K562 (cell line): ENCODE data around the gene UBXN6. TPM values are rescaled to one million over a fixed set of nuclear protein-coding genes. Genes with fewer than 3 reads are reported as not detected.

Experiments
- CBX2 ChIP-seq: fragments of 200-600 bp; sonication (generic); IDR thresholded peaks from one replicate; pipeline ENCODE4 v1.6.1; 2012; ENCODE audit warnings: mild to moderate bottlenecking, low read length, inconsistent platforms; ENCODE audit not compliant: insufficient read depth, poor library complexity, severe bottlenecking
- CCNT2 ChIP-seq: IDR thresholded peaks from 2 replicates; pipeline ENCODE4 v1.6.1; 2011; ENCODE audit warnings: borderline replicate concordance, low read depth, mild to moderate bottlenecking, moderate library complexity, mixed read lengths, low read length; ENCODE audit not compliant: insufficient read length; ENCODE audit errors: extremely low read depth
- EHMT2 ChIP-seq: fragments of 450-650 bp; IDR thresholded peaks from 2 replicates; pipeline ENCODE4 v1.6.1; 2018; ENCODE audit warnings: antibody characterized with exemption
- MEIS2 ChIP-seq: fragments of 450-650 bp; IDR thresholded peaks from 2 replicates; pipeline ENCODE4 v1.6.1; 2014; ENCODE audit warnings: mild to moderate bottlenecking; ENCODE audit not compliant: partially characterized antibody
- NBN ChIP-seq: fragments of 450-650 bp; IDR thresholded peaks from 2 replicates; pipeline ENCODE4 v1.6.1; 2016; ENCODE audit warnings: low read depth, mild to moderate bottlenecking
- NRF1 ChIP-seq, 2 experiments: fragments of 450-650 bp; IDR thresholded peaks in 1 of 2; conservative IDR thresholded peaks in 1 of 2; 2 replicates each; pipeline ENCODE4 v1.6.1; 2014; ENCODE audit warnings: mild to moderate bottlenecking in 2 of 2
- PHF21A ChIP-seq: fragments of 450-650 bp; IDR thresholded peaks from 2 replicates; pipeline ENCODE4 v1.6.1; 2017; ENCODE audit warnings: low read depth, borderline replicate concordance
- POLR2A ChIP-seq: fragments of 450-650 bp; conservative IDR thresholded peaks from 2 replicates; pipeline ENCODE4 v1.6.1; 2016
- SAFB2 ChIP-seq: fragments of 200-400 bp; formaldehyde crosslinking; IDR thresholded peaks from 2 replicates; pipeline ENCODE4 v1.6.1; 2018; ENCODE audit warnings: borderline replicate concordance, low read length, low read depth, moderate library complexity; ENCODE audit not compliant: severe bottlenecking
- SREBF2 ChIP-seq: sonication (generic); formaldehyde crosslinking; IDR thresholded peaks from 2 replicates; pipeline ENCODE4 v1.4.0; 2020; ENCODE audit warnings: mild to moderate bottlenecking, missing genetic modification reagents
- TAF9B ChIP-seq: fragments of 450-650 bp; IDR thresholded peaks from 2 replicates; pipeline ENCODE4 v1.6.1; 2018; ENCODE audit warnings: mild to moderate bottlenecking; ENCODE audit not compliant: partially characterized antibody
- TCF7L2 ChIP-seq: fragments of 150-350 bp; IDR thresholded peaks from 2 replicates; pipeline ENCODE4 v1.6.1; 2016; ENCODE audit warnings: low read depth, mild to moderate bottlenecking, low read length, moderate library complexity
- U2AF2 ChIP-seq: fragments of 200-400 bp; formaldehyde crosslinking; optimal IDR thresholded peaks from 2 replicates; pipeline ENCODE3; 2017; ENCODE audit warnings: low read depth, mild to moderate bottlenecking, low read length
- ZC3H4 ChIP-seq: sonication (generic); formaldehyde crosslinking; IDR thresholded peaks from 2 replicates; pipeline ENCODE4 v1.9.0; 2021; ENCODE audit warnings: missing genetic modification reagents, borderline replicate concordance
- ZNF431 ChIP-seq: sonication (generic); formaldehyde crosslinking; IDR thresholded peaks from 2 replicates; pipeline ENCODE4 v1.8.0; 2022; ENCODE audit warnings: mild to moderate bottlenecking, missing genetic modification reagents
- ZNF644 ChIP-seq: fragments of 200-800 bp; sonication (Bioruptor generic); IDR thresholded peaks from 2 replicates; pipeline ENCODE4 v1.6.1; 2016; ENCODE audit warnings: low read depth, missing genetic modification characterization, missing compliant biosample characterization
- ZNF707 ChIP-seq: fragments of 250-450 bp; sonication (Bioruptor Pico); conservative IDR thresholded peaks from 2 replicates; pipeline ENCODE4 v1.8.0; 2022; ENCODE audit warnings: inconsistent platforms, mild to moderate bottlenecking, moderate library complexity
- polyA plus RNA-seq, 8 experiments: library from polyadenylated mRNA; depleted of rRNA in 4 of 8; stranded (reverse) in 5 of 8; unstranded in 3 of 8; fragments of >200 nt; fragmentation: Nextera tagmentation in 2 of 8; fragmentation: Illumina TruSeq in 1 of 8; extraction: Ambion mirVana in 2 of 8; extraction: Trizol in 1 of 8; gene quantifications; 2 replicates each; pipeline versions ENCODE4 v1.2.1 to v1.2.3, GENCODE V29; 2011 to 2014; ENCODE audit warnings: inconsistent platforms in 1 of 8, missing spikeins in 1 of 8
- total RNA-seq, 7 experiments: library from RNA; depleted of rRNA in 6 of 7; stranded (reverse); fragments of >200 nt in 6 of 7; fragmentation: Illumina TruSeq in 2 of 7; extraction: Trizol in 2 of 7; gene quantifications; 2 replicates each; pipeline versions ENCODE4 v1.2.1 to v1.2.3, GENCODE V29; 2011 to 2021; ENCODE audit warnings: low replicate concordance in 1 of 7
- TF ChIP-seq, protein P1 (sequence below): fragments of 250-450 bp; sonication (Bioruptor Pico); IDR thresholded peaks from 2 replicates; pipeline ENCODE4 v1.8.0; 2022; ENCODE audit warnings: inconsistent platforms, mild to moderate bottlenecking, moderate library complexity, borderline replicate concordance
- TF ChIP-seq, protein P2 (sequence below): fragments of 450-650 bp; formaldehyde crosslinking; conservative IDR thresholded peaks from 2 replicates; pipeline ENCODE4 v1.4.0; 2022; ENCODE audit warnings: mild to moderate bottlenecking, missing genetic modification characterization
- TF ChIP-seq, protein P3 (sequence below): sonication (generic); formaldehyde crosslinking; IDR thresholded peaks from 2 replicates; pipeline ENCODE4 v1.8.1; 2023; ENCODE audit warnings: missing genetic modification reagents, mild to moderate bottlenecking, borderline replicate concordance

Gene UBXN6
- total and polyA plus RNA-seq, 9 of the 15 experiments (the other 6 are each of a cell fraction or from before 2014, with no cell fraction given): 0.48 to 90.2 (median 29.5) TPM

DNA sequence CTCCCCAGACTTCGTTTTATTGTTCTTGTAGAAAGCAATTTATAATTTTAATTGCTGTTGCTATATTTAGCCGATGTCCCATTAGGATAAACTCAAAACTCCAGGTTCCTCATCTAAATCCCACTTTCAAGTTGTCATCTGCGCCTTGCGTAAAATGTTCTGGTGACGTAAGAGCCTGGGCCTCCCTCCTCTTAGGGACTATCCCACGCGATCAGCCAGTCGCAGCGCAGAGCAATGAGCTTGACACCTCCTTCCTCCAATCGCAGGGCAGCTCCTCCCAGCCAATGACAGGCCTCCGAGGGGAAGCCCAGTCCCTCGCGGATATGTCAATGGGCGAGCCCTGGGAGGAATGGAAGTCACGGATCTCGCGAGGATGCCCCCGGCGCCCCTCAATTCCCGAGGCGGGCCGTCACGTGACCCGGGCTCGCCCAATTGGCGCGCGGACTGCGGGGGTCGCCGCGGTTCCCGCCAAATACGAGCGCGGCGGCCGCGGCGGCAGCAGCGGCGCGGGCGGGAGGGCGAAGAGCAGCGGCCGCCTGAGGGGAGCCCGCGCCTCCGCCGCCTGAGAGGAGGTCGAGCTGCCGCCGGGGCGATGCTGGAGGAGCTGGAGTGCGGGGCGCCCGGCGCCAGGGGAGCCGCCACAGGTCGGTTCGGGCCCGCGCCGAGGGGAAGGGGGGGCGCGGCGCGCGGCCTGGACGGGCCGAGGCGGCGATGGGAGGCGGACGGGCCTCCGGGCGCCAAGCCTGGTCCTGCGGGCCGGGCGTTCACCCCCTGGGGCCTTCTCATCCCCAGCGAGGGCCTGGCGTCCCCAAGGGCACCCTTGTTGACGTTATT is 55.2 kb downstream of the UBXN6 start, which contains the start of gene CHAF1A (continued):
- TF ChIP-seq SREBF2 (CRISPR knock-in tag) (no peak), ZNF707 (CRISPR knock-in tag) (no peak), CBX2 (no peak), TAF9B (peak; percentile 67), PHF21A (no peak), SAFB2 (no peak), ZC3H4 (peak; percentile 37; the same call in 1 of the 2 replicates), CCNT2 (peak; percentile 68), MEIS2 (peak; percentile 76), POLR2A (peak; percentile 66), EHMT2 (no peak), U2AF2 (no peak), TCF7L2 (no peak), ZNF644 (no peak), ZNF431 (CRISPR knock-in tag) (no peak), NRF1 (conservative IDR thresholded peaks at IDR 0.05 in 1 of 2, IDR thresholded peaks at IDR 0.05 in 1 of 2) (peak; percentile 78 to 82), NBN (no peak)
- TF ChIP-seq, protein P1, sequence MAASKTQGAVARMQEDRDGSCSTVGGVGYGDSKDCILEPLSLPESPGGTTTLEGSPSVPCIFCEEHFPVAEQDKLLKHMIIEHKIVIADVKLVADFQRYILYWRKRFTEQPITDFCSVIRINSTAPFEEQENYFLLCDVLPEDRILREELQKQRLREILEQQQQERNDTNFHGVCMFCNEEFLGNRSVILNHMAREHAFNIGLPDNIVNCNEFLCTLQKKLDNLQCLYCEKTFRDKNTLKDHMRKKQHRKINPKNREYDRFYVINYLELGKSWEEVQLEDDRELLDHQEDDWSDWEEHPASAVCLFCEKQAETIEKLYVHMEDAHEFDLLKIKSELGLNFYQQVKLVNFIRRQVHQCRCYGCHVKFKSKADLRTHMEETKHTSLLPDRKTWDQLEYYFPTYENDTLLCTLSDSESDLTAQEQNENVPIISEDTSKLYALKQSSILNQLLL (CRISPR knock-in tag): no peak
- TF ChIP-seq, protein P2, sequence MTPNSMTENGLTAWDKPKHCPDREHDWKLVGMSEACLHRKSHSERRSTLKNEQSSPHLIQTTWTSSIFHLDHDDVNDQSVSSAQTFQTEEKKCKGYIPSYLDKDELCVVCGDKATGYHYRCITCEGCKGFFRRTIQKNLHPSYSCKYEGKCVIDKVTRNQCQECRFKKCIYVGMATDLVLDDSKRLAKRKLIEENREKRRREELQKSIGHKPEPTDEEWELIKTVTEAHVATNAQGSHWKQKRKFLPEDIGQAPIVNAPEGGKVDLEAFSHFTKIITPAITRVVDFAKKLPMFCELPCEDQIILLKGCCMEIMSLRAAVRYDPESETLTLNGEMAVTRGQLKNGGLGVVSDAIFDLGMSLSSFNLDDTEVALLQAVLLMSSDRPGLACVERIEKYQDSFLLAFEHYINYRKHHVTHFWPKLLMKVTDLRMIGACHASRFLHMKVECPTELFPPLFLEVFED (CRISPR knock-in tag): no peak
- TF ChIP-seq, protein P3, sequence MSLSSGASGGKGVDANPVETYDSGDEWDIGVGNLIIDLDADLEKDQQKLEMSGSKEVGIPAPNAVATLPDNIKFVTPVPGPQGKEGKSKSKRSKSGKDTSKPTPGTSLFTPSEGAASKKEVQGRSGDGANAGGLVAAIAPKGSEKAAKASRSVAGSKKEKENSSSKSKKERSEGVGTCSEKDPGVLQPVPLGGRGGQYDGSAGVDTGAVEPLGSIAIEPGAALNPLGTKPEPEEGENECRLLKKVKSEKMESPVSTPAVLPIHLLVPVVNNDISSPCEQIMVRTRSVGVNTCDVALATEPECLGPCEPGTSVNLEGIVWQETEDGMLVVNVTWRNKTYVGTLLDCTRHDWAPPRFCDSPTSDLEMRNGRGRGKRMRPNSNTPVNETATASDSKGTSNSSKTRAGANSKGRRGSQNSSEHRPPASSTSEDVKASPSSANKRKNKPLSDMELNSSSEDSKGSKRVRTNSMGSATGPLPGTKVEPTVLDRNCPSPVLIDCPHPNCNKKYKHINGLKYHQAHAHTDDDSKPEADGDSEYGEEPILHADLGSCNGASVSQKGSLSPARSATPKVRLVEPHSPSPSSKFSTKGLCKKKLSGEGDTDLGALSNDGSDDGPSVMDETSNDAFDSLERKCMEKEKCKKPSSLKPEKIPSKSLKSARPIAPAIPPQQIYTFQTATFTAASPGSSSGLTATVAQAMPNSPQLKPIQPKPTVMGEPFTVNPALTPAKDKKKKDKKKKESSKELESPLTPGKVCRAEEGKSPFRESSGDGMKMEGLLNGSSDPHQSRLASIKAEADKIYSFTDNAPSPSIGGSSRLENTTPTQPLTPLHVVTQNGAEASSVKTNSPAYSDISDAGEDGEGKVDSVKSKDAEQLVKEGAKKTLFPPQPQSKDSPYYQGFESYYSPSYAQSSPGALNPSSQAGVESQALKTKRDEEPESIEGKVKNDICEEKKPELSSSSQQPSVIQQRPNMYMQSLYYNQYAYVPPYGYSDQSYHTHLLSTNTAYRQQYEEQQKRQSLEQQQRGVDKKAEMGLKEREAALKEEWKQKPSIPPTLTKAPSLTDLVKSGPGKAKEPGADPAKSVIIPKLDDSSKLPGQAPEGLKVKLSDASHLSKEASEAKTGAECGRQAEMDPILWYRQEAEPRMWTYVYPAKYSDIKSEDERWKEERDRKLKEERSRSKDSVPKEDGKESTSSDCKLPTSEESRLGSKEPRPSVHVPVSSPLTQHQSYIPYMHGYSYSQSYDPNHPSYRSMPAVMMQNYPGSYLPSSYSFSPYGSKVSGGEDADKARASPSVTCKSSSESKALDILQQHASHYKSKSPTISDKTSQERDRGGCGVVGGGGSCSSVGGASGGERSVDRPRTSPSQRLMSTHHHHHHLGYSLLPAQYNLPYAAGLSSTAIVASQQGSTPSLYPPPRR (CRISPR knock-in tag): no peak
